GM18951 (cell line): ENCODE measurements around the gene HAS3.
"Not testable (repeated sequence)": the region's sequence is repeated elsewhere in the genome, so short reads cannot be mapped to it uniquely, and the experiment has no call there.

Experiments used
- POLR2A ChIP-seq: IDR thresholded peaks from 4 replicates; pipeline ENCODE4 v1.6.1; 2011; ENCODE audit warnings: mild to moderate bottlenecking; ENCODE audit not compliant: insufficient read length, insufficient read depth; ENCODE audit errors: extremely low read depth
- in situ Hi-C: fragments of 300-500 bp; cut with MboI; formaldehyde crosslinking; loops from one replicate; pipeline ENCODE4 v1.12.0; 2022; ENCODE audit warnings: low sequenced_read_pairs, mixed read lengths, inconsistent platforms; ENCODE audit not compliant: unreplicated experiment

HAS3 gene, protein sequence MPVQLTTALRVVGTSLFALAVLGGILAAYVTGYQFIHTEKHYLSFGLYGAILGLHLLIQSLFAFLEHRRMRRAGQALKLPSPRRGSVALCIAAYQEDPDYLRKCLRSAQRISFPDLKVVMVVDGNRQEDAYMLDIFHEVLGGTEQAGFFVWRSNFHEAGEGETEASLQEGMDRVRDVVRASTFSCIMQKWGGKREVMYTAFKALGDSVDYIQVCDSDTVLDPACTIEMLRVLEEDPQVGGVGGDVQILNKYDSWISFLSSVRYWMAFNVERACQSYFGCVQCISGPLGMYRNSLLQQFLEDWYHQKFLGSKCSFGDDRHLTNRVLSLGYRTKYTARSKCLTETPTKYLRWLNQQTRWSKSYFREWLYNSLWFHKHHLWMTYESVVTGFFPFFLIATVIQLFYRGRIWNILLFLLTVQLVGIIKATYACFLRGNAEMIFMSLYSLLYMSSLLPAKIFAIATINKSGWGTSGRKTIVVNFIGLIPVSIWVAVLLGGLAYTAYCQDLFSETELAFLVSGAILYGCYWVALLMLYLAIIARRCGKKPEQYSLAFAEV

DNA sequence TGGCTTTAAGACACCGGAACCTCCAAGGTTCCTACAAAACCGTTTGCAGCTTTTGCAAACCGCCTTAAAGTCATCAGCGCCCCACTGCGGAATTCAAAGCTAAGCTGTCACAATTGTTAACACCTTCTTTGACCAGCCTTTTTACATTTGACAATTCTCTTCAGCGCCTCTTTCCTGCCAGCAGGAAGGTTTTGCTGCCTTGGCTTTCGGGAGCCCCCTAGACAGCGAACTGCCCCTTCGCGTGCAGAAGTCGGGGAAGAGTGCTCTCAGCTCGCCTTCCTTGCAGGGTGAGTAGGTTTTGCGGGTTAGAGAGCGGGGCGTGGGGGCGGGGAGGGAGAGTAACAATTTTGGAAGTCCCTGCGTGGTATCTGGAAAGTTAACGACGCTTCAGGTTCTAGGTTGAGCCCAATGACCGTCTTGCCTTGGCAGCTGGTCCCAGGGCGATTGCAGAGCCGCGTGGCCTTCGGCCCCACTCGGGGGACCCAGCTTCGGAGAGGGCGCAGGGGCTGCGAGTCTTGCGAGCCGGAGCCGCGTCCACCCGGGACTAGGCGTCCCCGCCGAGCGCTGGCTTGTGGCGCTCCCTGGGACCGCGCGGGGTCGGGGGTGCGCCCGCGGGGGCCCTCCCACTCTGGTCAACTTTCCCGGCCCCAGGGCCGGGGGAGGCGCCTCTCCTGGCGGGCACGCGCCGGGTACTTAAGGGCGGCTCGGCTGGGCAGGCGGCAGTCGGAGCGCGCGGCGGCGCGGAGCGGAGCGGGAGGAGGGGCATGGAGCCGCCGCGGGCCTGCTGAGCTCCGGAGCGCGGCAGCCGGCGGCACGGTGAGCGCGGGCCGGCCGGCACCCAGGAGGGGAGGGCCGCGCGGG is at the start of gene HAS3:
Gene HAS3, plus strand, starts transcription at position 153 of the 861 bp plus-strand sequence. CDS start 3,743 bp downstream, outside the sequence.
- TF ChIP-seq POLR2A = no peak
- in situ Hi-C loops = loop anchor here (25.0 kb wide), 2 partner anchors 193 to 268 kb away; partner anchors contain the start of gene TANGO6

DNA sequence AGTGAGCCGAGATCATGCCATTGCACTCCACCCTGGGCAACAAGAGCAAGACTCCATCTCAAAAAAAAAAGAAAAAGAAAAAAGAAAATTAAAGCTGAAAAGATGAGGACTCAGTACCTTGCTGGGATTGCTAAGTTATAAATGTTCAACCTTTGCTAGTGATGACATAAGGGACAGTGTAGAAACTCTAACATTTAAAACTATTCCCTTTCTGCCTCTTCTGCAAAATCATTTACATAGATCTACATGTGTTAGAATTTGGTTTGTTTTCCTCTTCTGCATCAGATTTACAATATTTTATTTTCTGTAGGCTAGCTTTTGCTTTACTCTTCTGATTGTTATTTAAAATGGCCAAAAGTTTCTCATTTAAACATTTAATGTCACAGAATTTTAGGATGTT is 49.5 kb upstream of the HAS3 start:
- no peak for TF ChIP-seq POLR2A
- in situ Hi-C loops = no loop called here

DNA sequence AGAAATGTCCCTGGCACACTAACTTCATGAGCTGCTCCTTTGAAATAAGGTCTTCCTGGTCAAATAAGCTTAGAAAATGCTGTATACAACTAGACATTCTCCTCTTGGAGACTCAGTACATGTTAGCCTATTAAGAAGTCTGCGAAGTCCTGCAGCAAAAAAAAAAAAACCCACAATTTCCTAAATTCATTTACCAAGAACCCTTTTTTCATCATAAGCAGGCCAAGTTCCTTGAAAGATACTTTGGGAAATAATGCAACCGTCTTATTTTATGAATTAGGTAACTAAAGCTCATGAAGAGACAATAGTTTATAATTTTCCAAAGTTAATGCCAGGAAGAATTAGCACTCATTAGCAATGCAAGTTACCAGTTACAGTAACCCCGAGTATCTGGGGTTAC is 49.0 kb upstream of the HAS3 start:
- in situ Hi-C loops = no loop called here
- no peak for TF ChIP-seq POLR2A

DNA sequence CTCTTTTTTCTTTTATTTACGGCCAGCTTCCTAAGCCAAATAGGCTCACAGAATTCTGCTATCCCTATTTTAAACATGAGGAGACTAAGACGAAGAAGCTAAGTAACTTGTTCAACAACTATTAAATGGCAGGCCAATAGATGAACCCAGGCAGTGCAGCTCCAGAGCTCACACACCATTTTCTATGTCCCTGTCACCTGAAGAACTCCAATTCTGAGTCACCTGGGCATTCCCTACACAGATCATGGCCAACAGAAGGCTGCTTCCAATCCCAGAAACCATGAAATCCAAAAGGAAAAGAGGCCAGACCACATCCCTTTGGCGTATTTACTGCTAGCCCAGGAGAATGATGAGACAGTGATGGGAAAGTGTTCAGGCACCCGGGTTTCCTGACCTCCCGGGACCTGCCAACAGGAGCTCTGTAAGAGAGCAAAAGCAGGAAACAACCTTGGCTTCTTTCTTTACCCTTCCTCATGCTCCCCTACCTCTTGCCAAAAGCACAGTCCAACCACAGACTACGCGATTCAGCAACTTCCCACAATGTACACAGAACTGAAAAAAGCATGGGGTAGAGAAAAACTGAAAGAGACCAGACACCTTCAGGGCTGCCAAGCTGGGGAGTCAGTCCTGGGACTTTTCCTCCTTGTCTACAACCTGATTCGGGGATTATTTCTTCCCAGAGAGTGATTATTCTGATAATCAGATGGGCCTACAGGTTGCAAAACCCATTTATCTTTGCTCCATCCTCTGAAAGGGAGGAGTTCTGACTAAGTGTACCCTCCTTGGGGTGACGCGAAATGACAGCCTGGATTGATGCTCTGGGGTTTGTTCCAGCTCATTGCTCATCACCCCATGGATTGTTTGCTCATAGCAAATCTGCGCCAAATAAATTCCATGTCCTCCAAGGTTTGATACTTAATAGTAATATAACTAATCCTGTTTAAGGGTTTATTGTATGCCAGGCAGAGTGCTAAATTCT is 47.8 kb upstream of the HAS3 start:
- in situ Hi-C loops = no loop called here
- no peak for TF ChIP-seq POLR2A

DNA sequence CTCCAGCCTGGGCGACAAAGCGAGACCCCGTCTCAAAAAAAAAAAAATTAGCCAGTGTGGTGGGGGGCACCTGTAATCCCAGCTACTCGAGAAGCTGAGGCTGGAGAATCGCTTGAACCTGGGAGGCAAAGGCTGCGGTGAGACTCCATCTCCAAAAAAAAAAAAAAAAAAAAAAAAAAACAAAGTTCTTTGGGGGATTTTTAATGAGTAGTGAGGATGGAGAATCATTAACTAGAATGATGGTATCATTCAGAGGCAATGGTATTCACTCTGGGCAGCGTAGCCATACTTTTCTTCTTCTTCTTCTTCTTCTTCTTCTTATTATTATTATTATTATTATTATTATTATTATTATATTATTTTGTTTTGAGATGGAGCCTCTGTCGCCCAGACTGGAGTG is 42.0 kb upstream of the HAS3 start:
- in situ Hi-C loops = not testable (repeated sequence)

DNA sequence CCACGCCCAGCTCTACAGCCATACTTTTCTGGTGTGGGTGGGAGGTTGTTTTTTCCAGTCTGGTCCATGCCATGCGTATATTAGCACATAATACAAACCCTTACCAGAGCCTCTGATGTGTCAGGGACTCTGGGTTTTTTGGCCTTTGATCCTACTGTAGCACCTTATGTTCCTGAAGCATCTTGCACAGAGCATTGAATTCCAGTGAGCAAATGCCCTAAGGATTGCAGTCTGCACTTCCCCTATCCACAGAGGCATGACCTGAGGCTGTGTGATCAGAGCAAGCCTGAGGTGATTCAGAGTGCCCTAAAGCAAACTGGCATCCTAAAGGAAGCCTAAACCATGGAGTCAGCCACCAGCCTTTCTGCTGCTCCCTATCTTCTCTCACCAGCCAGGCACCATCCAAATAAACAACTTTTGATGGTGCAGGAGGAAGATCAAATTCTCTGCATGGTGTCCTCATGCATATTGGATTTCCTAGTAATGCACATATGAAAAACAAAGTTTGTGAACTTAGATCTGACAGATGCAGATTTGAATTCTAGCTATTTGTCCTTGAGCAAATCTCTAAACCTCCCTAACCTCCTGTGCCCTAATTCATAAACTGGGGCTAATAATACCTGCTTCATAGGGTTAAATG is 41.2 kb upstream of the HAS3 start:
- TF ChIP-seq POLR2A = no peak
- in situ Hi-C loops = no loop called here

DNA sequence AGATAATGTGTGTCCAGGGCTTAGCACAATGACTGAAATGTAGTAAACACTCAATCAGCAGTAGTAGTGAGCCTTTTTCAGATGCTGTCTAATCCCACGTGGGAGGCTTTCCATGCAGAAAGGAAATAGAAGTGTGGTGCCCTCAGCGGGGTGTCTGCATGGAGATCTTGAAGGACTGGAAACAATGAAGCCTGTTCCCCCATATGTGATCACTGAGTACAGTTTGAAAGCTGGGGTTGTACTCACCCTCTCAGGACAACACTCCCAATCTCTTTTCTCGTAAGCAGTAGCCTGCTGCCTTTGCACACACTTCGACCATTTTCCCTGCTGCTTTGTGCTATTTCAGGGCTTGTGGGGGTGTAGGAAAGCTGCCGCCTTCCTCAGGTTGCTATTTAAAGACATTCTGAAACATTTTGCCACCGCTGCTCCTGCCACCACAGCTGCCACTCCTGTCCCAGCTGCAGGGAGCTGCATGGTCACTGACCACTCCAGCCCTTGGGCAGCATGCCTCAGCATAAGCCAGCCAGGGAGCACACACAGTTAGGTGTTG is 40.6 kb upstream of the HAS3 start:
- in situ Hi-C loops = no loop called here
- no peak for TF ChIP-seq POLR2A

DNA sequence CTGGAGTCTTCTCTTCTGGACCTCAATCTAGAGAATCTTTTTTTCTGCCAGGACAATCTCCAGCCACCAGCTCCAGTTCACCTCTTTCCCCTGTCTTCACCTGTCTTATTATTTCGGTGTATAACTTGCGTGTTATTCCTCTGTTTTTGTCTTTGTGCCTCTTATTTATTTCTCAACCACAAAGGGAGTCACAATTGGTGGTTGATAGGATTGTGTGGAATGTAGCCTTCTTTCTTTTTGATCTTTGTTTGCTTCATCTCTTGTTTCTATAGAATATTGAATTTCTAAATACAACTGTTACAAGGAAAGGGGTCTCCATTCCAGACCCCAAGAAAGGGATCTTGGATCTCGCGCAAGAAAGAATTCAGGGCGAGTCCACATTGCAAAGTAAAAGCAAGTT is 35.9 kb upstream of the HAS3 start:
- no peak for TF ChIP-seq POLR2A
- in situ Hi-C loops = no loop called here

DNA sequence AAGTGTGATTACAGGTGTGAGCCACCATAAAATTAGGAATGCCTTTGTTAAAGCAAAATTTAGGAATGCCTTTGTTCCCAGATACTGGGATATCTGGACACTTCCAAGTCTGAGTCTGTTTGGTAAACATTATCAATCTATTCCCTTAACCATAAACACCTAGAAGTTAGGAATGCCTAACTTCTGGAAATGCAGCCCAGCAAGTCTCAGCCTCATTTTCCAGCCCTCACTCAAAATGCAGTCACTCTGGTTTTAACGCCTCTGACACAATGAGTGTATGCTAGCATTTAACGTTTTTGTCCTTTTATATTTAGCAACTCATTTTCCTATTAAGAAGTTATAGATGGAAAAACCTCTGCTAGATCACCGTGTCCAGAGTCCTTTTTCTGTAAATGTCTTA is 34.4 kb upstream of the HAS3 start:
- TF ChIP-seq POLR2A = no peak
- in situ Hi-C loops = no loop called here

DNA sequence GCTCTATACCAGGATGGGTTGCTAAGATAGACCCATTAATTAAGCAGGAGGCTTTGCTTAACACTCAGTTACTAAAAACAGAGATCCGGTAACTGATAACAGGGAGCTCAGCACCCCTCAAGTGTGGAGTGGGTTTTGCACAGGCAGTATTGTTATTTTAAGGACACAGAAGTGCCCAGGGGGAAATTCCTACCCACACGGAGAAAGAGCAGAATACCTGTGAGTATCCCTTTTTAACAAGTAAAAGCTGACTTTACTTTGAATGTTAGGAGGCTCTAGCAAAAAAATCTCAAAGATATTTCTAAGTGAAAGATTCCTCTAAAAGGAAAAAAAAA is 32.8 kb upstream of the HAS3 start:
- TF ChIP-seq POLR2A = no peak
- in situ Hi-C loops = no loop called here

DNA sequence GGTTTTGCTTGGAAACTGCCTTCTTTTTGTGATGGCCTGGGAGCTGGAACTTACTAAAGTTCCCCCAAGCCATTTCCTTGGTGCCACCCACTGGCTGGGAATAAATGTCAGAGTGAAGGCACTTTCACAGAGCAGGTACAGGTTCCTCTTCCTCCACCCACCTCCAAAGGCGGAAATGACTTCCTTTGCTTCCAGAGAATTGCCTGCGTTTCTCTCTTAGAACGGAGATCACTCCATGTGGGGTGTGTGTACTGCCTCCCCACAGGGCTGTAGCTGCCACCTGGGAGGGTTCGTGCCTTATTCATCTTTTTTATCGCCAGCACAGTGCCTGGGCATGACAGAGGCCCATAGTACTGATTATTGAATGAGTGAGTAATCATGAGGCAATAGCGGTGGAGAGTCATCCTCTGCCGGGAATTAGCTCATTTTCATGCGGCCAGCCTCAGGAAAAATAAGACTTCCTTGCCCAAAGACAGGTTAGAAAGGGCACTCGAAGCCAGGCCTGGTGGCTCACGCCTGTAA is 32.2 kb upstream of the HAS3 start:
- in situ Hi-C loops = no loop called here
- no peak for TF ChIP-seq POLR2A

DNA sequence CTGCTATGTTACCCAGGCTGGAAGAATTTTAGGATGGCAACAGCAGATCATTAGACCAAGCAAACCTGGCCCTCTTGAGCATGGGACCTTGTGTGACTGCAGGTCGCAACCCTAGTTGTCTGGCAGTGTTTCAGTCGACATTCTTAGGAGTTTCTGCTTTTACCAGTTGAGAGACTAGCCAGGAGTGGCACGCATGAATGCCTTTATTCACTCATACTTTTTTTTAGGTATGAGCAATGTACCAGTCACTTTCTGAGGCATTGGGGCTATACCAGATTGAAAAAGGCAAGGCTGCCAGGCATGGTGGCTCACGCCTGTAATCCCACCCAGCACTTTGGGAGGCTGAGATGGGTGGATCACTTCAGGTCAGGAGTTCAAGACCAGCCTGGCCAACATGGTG is 28.2 kb upstream of the HAS3 start:
- in situ Hi-C loops = no loop called here
- TF ChIP-seq POLR2A = no peak
